ENCODE data around the gene TXNL4A.
A peak's percentile ranks its signal among the peaks of the same experiment; 100 is the strongest.

TXNL4A gene

DNA sequence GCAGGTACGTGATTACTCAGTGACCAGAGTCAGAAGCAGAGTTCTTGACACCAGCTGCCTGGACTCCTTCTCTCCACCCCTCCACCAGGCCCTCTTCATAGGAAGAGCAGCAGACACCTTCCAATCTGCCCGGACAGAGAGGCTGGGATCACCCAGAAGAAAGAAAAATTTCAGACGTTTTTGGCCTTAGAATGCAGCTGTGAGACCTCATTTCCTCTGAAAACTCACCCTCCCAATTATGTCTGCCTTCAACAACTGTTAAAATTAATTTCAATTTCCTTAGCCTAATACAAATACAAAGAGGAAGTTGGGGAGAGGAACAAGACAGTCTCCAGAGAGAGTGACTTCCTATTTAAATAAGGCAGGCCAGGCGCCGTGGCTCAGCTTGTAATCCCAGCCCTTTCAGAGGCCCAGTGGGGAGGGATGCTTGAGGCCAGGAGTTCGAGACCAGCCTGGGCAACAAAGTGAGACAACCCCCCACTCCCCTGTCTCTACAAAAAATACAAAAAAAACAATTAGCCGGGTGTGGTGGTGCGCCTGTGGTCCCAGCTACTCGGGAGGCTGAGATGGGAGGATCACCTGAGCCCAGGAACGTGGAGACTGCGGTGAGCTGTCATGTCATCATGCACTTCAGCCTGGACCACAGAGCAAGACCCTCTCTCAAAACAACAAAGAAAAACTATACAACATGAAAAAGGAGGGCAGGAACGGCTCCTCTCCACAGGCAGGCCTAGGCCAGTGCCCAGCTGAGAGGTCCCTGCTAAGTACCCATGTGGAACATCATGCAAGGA is 38.5 kb downstream of the TXNL4A start:
- H3K4me1 ChIP-seq (ENCODE audit: control insufficient read depth, insufficient read depth, low read length), result peaks cover 8% of the 10 kb centered on the region
- H3K27ac ChIP-seq (ENCODE audit: low read depth, low read length), result no peak overlapping the region
- H3K27me3 ChIP-seq (ENCODE audit: control insufficient read depth, insufficient read depth, low read length), result no peaks in the 10 kb centered on the region
- no peak overlapping the region for H3K9ac ChIP-seq (ENCODE audit: low read length)
- peaks cover 3% of the 10 kb centered on the region for H3K36me3 ChIP-seq (ENCODE audit: control insufficient read depth, insufficient read depth, low read length)
- H3K4me3 ChIP-seq (ENCODE audit: low read length), result peak overlapping the region; percentile 81

GRCh38 chr18:79948719-79949411 is 39.5 kb downstream of the TXNL4A start:
- Histone ChIP-seq H3K4me1 (ENCODE audit: control insufficient read depth, insufficient read depth, low read length) (peaks cover 8% of the 10 kb centered on the region), H3K27me3 (ENCODE audit: control insufficient read depth, insufficient read depth, low read length) (no peaks in the 10 kb centered on the region), H3K9ac (ENCODE audit: low read length) (no peak overlapping the region), H3K4me3 (ENCODE audit: low read length) (no peak overlapping the region), H3K27ac (ENCODE audit: low read depth, low read length) (no peak overlapping the region), H3K36me3 (ENCODE audit: control insufficient read depth, insufficient read depth, low read length) (peaks cover 3% of the 10 kb centered on the region)

GRCh38 chr18:79947881-79948610 is 40.3 kb downstream of the TXNL4A start:
- Histone ChIP-seq H3K27me3 (ENCODE audit: control insufficient read depth, insufficient read depth, low read length) (no peaks in the 10 kb centered on the region), H3K36me3 (ENCODE audit: control insufficient read depth, insufficient read depth, low read length) (peaks cover 3% of the 10 kb centered on the region), H3K27ac (ENCODE audit: low read depth, low read length) (no peak overlapping the region), H3K4me1 (ENCODE audit: control insufficient read depth, insufficient read depth, low read length) (peaks cover 8% of the 10 kb centered on the region), H3K4me3 (ENCODE audit: low read length) (no peak overlapping the region), H3K9ac (ENCODE audit: low read length) (no peak overlapping the region)

- H3K4me1 ChIP-seq (ENCODE audit: control insufficient read depth, insufficient read depth, low read length), result peaks cover 8% of the 10 kb centered on the region
- no peak overlapping the region for H3K9ac ChIP-seq (ENCODE audit: low read length)
- peaks cover 7% of the 10 kb centered on the region for H3K36me3 ChIP-seq (ENCODE audit: control insufficient read depth, insufficient read depth, low read length)
- H3K27ac ChIP-seq (ENCODE audit: low read depth, low read length), result no peak overlapping the region
- H3K4me3 ChIP-seq (ENCODE audit: low read length), result no peak overlapping the region
- H3K27me3 ChIP-seq (ENCODE audit: control insufficient read depth, insufficient read depth, low read length), result no peaks in the 10 kb centered on the region
Observed at GRCh38 chr18:79947054-79947755, 41.2 kb downstream of the TXNL4A start.

DNA sequence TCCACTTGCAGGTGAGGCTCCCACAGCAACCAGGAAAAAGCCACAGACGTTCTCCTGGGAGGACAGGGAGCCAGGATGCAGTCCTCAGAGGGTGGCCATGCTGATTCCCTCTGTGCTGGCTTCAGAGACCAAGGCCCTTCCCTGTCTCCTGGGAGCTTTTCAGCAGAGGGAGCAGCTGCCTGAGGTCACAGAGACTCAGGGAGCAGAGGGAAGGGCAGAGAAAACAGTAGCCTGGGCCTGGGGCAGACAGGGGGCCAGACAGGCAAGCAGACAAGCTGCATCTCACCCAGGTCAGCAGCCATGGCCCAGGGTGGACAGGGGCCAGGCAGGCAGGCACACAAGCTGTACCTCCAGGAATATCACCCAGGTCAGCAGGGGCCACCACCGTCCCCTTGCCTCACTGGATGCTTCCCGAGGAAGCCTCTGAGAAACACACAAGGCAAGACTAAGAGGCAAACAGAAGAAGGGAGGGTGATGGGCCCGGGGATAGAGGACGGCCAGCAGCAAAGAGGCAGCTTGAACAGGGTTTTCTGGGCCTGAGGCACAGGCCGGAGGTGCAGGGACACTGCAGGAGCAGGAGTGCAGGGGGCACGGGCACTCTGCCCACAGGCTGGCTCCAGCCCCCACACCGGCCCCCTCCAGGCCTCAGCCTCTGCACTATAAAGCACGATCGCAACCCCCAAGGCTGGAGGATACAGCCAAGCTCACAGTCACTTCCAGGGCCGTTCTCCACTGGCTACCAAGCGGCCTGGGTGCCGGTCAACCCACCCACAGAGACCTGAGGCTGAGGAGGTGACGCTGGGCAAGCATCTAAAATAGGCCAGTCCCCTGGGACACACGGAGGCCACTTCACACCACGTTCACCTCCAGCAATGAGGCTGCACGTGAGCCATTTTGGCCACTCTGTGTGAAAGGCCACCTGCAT is 43.0 kb downstream of the TXNL4A start:
- Histone ChIP-seq H3K4me1 (ENCODE audit: control insufficient read depth, insufficient read depth, low read length) (peaks cover 6% of the 10 kb centered on the region), H3K36me3 (ENCODE audit: control insufficient read depth, insufficient read depth, low read length) (peaks cover 21% of the 10 kb centered on the region), H3K9ac (ENCODE audit: low read length) (no peak overlapping the region)

GRCh38 chr18:79944746-79945117 is 43.6 kb downstream of the TXNL4A start:
- Histone ChIP-seq H3K27ac (ENCODE audit: low read depth, low read length) (no peak overlapping the region), H3K9ac (ENCODE audit: low read length) (no peak overlapping the region), H3K4me1 (ENCODE audit: control insufficient read depth, insufficient read depth, low read length) (peaks cover 3% of the 10 kb centered on the region), H3K27me3 (ENCODE audit: control insufficient read depth, insufficient read depth, low read length) (no peaks in the 10 kb centered on the region), H3K4me3 (ENCODE audit: low read length) (no peak overlapping the region), H3K36me3 (ENCODE audit: control insufficient read depth, insufficient read depth, low read length) (peaks cover 22% of the 10 kb centered on the region)

More for the DNA sequence above, 43.0 kb downstream of the TXNL4A start:
- H3K27me3 ChIP-seq (ENCODE audit: control insufficient read depth, insufficient read depth, low read length), result no peaks in the 10 kb centered on the region
- no peak overlapping the region for H3K4me3 ChIP-seq (ENCODE audit: low read length)
- no peak overlapping the region for H3K27ac ChIP-seq (ENCODE audit: low read depth, low read length)

- Histone ChIP-seq H3K27ac (ENCODE audit: low read depth, low read length) (no peak overlapping the region), H3K27me3 (ENCODE audit: control insufficient read depth, insufficient read depth, low read length) (no peaks in the 10 kb centered on the region), H3K4me1 (ENCODE audit: control insufficient read depth, insufficient read depth, low read length) (peaks cover 3% of the 10 kb centered on the region), H3K9ac (ENCODE audit: low read length) (no peak overlapping the region), H3K36me3 (ENCODE audit: control insufficient read depth, insufficient read depth, low read length) (peaks cover 22% of the 10 kb centered on the region), H3K4me3 (ENCODE audit: low read length) (no peak overlapping the region)
Observed at GRCh38 chr18:79944126-79944731, 44.1 kb downstream of the TXNL4A start.

- Histone ChIP-seq H3K4me1 (ENCODE audit: control insufficient read depth, insufficient read depth, low read length) (no peaks in the 10 kb centered on the region), H3K9ac (ENCODE audit: low read length) (no peak overlapping the region), H3K27me3 (ENCODE audit: control insufficient read depth, insufficient read depth, low read length) (no peaks in the 10 kb centered on the region), H3K4me3 (ENCODE audit: low read length) (no peak overlapping the region), H3K27ac (ENCODE audit: low read depth, low read length) (no peak overlapping the region), H3K36me3 (ENCODE audit: control insufficient read depth, insufficient read depth, low read length) (peaks cover 22% of the 10 kb centered on the region)
Observed at GRCh38 chr18:79943608-79944125, 44.7 kb downstream of the TXNL4A start.

DNA sequence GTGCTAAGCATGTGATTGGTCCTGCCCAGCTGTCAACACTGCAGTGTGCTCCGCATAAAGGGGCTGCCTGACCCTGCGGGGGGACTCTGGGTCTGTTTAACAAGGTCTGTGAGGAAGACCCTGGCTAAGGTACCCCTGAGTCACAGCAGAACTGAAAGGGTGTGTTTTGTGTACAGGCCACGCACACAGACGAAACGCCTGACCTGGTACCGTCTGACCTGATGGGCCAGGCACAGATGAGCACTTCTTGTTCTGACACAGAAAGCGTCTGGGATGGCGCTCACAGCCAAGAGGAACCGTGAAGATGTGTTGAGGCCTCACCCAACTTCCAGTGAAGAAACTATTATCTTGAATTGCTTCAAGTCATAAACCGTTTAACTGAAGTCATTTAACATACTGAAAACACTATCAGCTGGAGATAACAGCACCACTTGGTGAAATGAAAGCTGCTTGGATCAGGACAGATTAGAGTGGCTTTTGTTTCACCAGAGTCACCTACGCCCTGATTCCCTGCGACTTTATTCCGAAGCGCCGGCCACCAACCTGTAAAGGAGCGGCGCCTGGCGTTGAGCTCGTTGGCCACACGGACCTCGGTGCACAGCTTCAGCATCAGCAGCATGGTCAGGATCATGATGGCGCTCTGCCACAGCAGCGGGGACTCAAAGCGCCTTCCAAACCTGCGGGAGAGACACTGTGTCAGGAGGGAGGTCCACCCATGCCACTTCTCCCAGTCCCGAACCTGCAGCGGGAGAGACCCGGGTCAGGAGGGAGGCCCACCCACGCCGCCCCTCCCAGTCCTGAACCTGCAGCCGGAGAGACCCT is 45.4 kb downstream of the TXNL4A start:
- Histone ChIP-seq H3K36me3 (ENCODE audit: control insufficient read depth, insufficient read depth, low read length) (peaks cover 22% of the 10 kb centered on the region), H3K4me1 (ENCODE audit: control insufficient read depth, insufficient read depth, low read length) (no peaks in the 10 kb centered on the region), H3K4me3 (ENCODE audit: low read length) (no peak overlapping the region), H3K27me3 (ENCODE audit: control insufficient read depth, insufficient read depth, low read length) (no peaks in the 10 kb centered on the region), H3K9ac (ENCODE audit: low read length) (no peak overlapping the region), H3K27ac (ENCODE audit: low read depth, low read length) (no peak overlapping the region)

DNA sequence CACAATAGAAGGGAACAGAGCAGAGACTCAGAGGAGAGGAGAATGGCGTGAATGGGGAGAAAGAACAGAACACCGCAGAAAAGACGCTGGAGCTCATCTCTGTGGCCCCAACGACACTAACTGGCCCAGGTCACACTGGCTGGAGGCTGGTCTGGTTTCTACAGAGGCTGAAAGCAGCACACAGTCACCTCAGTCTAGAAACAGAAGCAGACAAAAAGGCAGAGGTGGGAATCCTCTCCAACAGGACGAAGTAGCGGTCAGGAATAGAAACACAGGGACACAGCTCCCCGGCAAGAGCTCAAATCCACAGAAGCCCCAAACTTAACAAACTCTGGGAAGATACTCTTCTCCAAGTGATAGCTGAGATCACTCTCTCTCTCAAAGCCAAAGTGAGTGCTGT is 46.2 kb downstream of the TXNL4A start:
- Histone ChIP-seq H3K4me1 (ENCODE audit: control insufficient read depth, insufficient read depth, low read length) (no peaks in the 10 kb centered on the region), H3K9ac (ENCODE audit: low read length) (no peak overlapping the region), H3K36me3 (ENCODE audit: control insufficient read depth, insufficient read depth, low read length) (peaks cover 22% of the 10 kb centered on the region), H3K27ac (ENCODE audit: low read depth, low read length) (no peak overlapping the region), H3K4me3 (ENCODE audit: low read length) (no peak overlapping the region), H3K27me3 (ENCODE audit: control insufficient read depth, insufficient read depth, low read length) (no peaks in the 10 kb centered on the region)
